GM21825 (cell line): ENCODE results near the gene UBL5.

ENCODE experiments used
- ATAC-seq: cut with Tn5 transposase; IDR thresholded peaks from one replicate; pipeline ENCODE4 v1.9.1; 2021; ENCODE audit warnings: mild to moderate bottlenecking, moderate library complexity; ENCODE audit not compliant: unreplicated experiment

The UBL5 gene

GRCh38 chr19:9848762-9849161, 21.0 kb downstream of the UBL5 start:
- ATAC-seq: no peak

DNA sequence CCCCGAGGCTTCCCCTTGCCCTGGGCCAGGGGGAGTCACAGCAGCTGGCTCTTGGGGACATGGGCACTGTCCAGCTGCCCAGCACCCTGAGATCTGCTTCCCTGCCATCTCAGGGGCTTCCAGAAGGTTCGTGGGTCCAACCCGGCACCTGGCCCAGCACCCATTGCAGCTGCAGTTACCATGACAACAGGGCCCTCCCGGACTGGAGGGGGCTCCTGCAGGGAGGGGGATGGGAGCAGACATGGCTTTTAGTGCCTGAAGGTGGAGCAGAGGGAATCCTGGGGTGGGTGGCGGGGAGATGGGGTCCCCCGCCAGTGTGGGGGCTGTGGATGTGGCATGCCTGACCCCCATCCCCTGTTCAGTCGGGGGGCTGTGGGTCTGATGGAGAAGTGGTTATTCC, 22.1 kb downstream of the UBL5 start:
- ATAC-seq: no peak

GRCh38 chr19:9850235-9850959, 22.7 kb downstream of the UBL5 start:
- ATAC-seq: no peak

GRCh38 chr19:9854282-9854846, 26.6 kb downstream of the UBL5 start:
- ATAC-seq: no peak

DNA sequence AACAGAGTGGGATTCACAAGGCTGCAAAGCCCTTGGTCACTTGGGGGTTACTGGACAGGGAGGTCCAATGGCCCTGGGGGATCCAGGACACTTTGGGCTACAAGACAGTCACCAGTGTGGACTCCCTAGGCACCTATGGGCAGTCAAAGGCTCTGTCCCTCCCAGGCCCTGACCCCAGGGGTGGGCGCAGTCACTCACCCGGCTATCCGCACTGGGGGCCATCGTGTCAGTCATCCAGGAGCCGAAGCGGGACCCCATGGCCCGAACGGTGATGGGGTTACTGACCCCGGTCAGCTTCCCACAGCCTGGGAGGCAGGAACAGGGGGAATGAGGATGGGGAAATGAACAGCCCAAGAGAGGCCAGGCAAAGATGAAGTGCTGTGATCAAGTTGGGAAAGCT, 28.9 kb downstream of the UBL5 start:
- no peak for ATAC-seq

GRCh38 chr19:9857076-9857721, 29.5 kb downstream of the UBL5 start:
- no peak for ATAC-seq

DNA sequence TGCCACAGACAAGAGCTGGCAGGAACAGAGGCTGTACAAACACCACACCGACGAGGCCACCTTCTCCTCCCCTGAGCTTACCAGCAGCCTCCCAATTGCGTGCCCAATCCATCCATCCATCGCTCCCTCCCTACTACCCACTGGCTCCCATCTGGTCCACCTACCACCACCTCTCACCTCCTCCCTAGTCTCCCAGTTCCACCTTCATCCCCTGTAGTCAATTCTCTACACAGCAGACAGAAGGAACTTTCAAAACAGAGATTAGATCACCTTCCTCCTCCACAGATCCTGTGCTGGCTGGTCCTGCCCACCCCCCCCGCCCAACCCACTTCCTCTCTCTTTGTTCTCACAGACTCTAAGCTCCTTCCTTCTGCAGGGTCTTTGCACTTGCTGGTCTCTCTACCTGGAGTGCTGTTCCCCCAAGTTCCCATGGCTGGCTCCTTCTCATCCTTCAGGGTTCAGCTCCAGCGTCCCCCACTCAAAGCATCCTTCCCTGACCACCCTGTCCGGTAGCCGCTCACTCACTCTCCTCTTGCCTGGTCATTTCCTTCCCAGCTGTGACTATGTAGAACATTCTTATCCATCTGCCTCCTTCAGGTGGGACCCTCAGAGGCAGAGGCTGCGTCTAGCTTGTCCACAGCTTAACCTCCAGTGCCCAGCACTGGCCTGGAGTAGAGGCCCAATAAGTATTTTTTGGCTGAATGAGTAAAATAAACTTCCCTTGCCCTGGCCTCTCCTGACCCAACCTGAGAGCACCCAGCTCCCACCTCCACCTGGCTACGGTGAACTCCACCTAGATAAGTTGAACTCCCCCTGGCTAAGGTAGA, 30.4 kb downstream of the UBL5 start:
- ATAC-seq: no peak

GRCh38 chr19:9858766-9859165, 31.0 kb downstream of the UBL5 start:
- ATAC-seq: no peak

- ATAC-seq: no peak
These were observed 32.7 kb downstream of the UBL5 start for GRCh38 chr19:9860407-9860806.

DNA sequence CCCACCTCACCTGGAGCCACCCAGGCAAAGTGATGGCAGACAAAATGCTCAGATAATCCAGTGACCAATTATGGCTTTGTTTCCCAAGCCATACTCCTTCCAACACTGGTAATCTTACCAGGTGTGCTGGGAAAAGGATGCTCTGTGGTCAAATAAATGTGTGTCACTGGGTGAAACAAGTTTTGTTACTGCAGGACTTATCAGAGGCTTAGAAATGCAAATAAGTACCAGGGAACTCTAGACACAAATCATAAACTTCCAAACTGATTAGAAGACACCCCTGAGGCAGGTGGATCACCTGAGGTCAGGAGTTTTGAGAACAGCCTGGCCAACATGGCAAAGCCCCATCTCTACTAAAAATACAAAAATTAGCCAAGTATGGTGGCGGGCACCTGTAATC, 33.8 kb downstream of the UBL5 start:
- ATAC-seq: no peak

- no peak for ATAC-seq
These were observed 35.2 kb downstream of the UBL5 start for GRCh38 chr19:9862938-9863337.

DNA sequence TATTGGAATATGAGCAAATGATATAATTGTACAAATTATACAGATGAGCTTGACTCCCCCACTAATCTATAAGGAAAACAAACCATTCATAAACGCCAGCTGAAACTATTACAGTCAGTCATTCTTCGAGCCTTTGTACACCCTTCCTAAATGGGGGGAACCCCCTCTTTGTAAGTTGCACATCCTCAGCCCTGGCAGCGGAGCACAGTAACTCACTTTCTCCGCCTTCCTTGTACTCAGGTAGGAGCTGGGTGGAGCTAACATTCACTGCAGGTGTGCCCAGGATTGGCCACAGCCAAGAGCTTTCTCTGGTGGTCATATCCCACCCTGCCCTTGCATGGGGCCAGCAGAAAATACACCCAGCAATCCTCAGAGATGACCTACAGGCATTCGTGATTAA, 36.0 kb downstream of the UBL5 start:
- ATAC-seq: no peak

DNA sequence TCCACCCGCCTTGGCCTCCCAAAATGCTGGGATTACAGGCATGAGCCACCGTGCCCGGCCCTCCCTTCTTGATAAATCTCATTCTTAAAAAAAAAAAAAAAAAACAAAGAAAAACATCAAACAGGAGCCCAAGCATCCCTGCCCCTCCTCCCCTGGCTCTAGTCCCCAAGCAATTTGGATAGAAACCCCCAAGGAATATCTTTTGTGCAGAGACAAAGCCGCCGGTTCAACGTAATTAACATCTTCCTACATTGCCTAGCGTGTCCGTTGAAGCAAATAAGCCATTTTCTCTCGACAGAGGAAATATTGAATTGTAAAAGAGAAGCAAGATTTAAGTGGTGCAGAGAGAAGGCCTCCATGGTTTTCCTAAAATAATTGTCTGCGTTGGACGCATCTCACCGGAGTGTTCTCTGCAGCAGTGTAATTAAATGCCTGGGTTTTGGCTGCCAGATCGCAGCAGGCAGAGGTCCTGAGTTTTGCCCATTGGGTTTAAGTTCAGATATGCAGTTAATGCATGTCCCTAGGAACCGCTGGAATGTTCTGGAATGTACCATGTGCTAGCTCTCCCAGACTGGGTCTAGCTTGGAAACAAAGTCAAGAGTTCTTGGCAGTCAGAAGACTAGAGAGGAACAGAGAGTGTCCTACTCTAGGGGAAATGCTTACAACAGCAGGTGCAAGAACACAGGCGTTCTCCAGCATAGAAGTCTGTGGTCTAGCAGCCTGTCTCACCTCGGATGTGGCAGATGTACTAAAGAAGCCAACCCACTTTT, 38.2 kb downstream of the UBL5 start:
- ATAC-seq: no peak

DNA sequence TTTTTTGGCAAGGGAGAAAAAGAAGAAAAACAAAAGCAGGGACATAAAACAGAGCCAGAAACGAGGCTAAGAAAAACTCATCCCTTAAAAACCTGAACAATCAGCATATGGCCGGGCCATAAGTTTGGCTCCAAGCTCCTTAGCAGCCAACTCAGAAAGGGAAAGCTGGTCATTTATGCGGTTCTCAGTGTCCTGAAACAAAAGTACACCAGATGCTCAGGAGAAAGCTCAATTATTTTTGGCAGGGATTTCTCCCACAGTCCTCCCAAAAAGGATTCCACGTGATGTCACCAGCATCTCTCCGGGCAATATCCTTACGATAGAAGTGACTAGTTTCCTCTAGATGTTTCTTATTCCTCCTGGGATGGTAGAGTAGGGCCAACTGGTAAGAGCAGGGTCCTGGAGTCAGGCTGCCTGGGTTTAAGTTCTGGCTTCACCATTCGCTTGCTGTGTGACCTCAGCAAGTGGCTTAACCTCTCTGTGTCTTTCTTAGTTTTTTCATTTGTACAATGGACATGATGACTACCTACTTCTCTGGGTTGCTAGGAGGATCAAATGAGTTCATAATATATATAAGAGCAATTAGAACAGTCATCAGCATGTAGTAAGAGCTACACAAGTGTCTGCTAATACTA, 41.4 kb downstream of the UBL5 start:
- no peak for ATAC-seq

DNA sequence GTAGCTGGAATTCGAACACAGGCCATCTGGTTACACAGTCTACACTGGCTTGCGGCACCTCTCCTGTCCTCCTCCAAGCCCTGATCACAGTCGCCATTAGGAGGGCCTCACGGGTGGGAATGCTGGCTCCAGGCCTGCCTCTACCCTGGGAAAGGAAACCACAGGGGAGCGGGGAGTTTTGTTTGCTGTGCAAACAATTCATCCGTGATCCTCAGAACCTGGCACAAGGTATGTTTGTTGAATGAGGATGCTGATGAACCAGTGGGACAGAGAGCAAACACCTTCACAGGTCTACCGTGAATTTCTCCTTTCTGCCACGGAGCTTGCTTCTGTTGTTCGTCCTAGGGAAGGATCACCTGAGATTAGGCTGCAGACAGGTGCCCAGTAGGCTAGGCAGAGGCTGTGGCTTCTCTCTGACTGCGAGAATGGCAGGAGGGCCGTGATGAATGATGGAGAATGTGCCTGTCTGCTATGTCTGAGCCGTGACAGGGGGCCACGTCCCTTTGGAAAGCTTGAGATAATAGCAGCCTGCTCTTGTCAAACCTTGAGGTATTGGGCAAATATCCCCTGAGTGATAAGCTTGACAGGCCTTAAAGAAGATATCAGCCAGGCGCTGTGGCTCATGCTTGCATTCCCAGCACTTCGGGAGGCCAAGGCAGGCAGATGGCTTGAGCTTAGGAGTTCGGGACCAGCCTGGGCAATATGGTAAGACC, 44.1 kb downstream of the UBL5 start:
- ATAC-seq: no peak

- no peak for ATAC-seq
These were observed 45.0 kb downstream of the UBL5 start for GRCh38 chr19:9872618-9873242.

DNA sequence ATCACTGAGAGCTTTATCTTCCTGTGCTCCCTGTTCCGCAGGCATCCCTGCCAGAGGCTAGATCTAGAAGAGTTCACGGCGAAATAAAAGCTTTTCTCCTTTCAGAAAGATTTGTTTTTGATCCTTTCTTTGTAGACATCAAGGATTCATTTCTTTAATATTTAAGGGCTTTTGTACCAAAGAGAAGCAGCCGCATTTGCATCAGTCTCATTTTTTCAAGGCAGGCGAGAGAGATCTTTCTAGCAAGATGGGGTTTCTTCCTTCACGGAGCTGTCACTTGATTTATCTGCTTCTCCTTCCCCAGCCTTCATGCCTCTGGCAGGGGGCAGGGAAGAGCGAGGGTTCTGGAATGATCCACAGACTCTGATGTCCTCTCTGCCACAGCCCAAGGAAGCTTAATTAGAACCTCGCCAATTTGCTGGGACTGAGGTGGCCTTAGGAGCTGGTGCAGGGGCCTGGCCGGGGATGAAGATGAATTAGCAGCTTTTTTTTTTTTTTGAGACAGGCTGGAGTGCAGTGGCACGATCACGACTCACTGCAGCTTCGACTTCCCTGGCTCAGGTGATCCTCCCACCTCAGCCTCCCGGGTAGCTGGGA, 47.4 kb downstream of the UBL5 start:
- no peak for ATAC-seq

- no peak for ATAC-seq
These were observed 48.1 kb downstream of the UBL5 start for GRCh38 chr19:9875796-9876195.
